ENCODE data around the gene ZNF575.
A peak's percentile ranks its signal among the peaks of the same experiment; 100 is the strongest.

Gene ZNF575

DNA sequence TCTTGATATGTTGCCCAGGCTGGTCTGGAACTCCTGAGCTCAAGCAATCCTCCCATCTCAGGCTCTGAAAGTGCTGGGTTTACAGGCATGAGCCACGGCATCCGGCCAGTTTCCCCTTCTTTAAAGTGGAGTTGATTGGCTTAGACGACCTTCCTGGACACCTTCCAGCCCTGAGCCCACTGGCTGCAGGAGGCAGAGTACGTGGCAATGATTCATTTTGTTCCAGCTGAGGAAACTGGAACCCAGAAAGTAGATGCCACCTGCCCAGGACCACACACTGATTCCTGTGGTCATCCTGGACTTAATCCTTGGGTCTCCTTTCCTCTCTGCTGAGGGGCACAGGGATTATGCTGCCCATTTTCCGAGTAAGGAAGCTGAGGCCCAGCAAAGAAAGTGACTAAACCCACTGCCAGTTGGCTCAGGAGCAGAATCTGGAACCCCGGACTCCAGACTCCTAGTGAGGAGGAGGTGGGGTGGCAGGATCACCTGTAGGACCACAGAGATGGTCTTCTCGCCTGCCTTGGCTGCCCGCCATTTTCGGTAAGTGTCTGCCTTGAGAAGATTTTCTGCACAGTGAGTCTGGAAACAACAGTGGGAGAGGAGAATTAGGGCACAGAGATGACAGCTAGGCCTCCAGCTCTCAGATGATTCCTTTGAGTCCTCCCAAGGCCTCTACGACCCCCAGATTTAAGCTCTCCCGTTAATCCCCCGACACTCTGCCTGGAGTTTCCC, 41.6 kb downstream of the ZNF575 start:
- DNase-seq (ENCODE audit: low read depth): no peak

- DNase-seq (ENCODE audit: low read depth): peak; percentile 89
Observed at GRCh38 chr19:43575156-43575950, 42.4 kb downstream of the ZNF575 start, which contains the start of the genes PINLYP and XRCC1. Gene PINLYP (plus strand): TSS chr19:43575801. CDS start chr19:43577192, 1,391 bp downstream. Gene XRCC1 (minus strand): TSS chr19:43575527. CDS start chr19:43575458, 69 bp downstream.

- no peak for DNase-seq (ENCODE audit: low read depth)
Observed at GRCh38 chr19:43575955-43576878, 43.2 kb downstream of the ZNF575 start.

DNA sequence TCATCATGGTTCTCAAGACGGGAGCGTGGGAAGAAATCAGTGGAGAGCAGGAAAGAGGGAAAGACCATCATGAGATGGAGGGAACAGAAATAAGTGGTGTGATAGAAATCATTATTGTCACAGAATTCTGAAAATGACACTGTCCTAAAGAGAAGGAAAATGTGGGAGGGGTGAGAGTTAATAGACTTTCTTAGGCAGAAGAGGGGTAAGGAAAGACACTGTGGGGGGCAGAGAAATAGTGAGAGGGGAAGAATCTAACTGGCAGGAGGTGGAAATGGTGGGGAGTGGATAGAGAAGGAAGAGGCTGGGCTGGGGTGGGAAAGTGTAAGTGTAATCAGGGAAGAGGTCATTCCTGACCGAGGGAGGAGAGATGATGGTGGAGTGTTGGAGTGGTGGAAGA, 45.8 kb downstream of the ZNF575 start:
- DNase-seq (ENCODE audit: low read depth): no peak

DNA sequence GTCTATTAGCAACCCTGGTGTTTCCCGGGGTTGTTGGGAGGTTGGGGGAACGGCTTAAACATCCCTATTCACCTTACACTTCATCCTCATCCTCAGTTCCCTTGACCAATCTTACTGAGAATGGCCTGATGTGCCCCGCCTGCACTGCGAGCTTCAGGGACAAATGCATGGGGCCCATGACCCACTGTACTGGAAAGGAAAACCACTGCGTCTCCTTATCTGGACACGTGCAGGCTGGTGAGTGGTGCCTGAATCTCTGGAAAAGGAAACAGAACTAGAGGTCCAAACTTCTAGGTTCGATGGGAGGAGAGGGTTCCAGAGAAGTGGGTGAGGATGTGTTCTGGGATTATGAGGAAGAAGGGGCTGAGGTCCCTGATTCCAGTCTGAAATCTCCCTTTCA, 48.5 kb downstream of the ZNF575 start:
- no peak for DNase-seq (ENCODE audit: low read depth)

- DNase-seq (ENCODE audit: low read depth): no peak
Observed at GRCh38 chr19:43582495-43582894, 49.5 kb downstream of the ZNF575 start.

- DNase-seq (ENCODE audit: low read depth): no peak
Observed at GRCh38 chr19:43584484-43584883, 51.5 kb downstream of the ZNF575 start.
